ENCODE measurements around the gene IL17RD.

DNA sequence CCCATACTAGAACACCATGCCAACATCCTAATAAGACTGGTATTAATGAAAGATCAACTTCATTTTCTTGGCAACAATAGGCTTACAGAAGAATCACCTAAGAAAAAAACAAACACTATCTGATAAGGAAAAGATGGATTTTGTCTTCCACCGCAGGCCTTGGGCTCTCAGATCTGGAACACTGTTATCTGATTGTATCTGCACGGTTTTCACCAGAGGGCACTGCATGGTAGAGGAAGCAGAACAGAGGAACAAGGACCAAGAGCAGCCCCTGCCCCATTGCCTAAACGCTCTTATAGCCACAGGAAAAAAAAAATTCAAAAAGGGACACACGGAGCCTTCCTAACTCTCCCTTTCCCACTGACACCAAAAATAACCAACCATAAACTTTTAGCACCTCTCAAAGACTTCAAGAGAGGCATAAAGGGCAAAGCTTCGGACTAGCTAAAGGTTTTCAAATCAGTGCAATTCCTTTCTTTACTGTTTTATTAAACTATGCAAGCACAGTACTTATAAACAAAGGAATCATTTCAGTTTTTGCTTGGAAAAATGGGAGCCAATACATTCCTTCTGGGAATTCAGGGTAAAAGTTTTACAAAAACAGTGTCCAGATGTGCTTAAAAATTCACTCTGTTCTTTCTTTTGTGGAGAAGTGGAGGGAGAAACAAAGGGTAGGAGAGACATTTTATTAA lies 23.3 kb downstream of the IL17RD start:
- TF ChIP-seq EZH2 (IDR thresholded peaks at IDR 0.05; ENCODE audit: insufficient read depth, poor library complexity, severe bottlenecking) (no peak), EZH2phosphoT487 (IDR thresholded peaks at IDR 0.05; ENCODE audit: insufficient read depth, low read depth) (no peak)

Measured in GM23248 (cell line).